ENCODE data around the gene CYTH4. TPM values are rescaled to one million over a fixed set of nuclear protein-coding genes. Genes with fewer than 3 reads are reported as not detected.

Gene CYTH4
- total and polyA plus RNA-seq, 10 of the 15 experiments (the other 5 are each of a cell fraction or from before 2014, with no cell fraction given): 1.5 to 27.3 (median 16.9) TPM

- H3K79me2 ChIP-seq (ENCODE audit: control insufficient read depth, insufficient read depth, low read length): no peaks in the 10 kb centered on the region
- no peak for FAIRE-seq
- intact Hi-C loops (cut with micrococcal nuclease; ENCODE audit: unreplicated experiment): no loop called here
- H4K20me1 ChIP-seq (ENCODE audit: control insufficient read depth, insufficient read depth): no peaks in the 10 kb centered on the region
- no peaks in the 10 kb centered on the region for H3K36me3 ChIP-seq (ENCODE audit: control insufficient read depth in 2 of 2, insufficient read depth in 2 of 2, low read length in 1 of 2)
- DNase-seq (ENCODE audit: low read depth, low spot score): no peak
- no peaks in the 10 kb centered on the region for H3K9me3 ChIP-seq (replicated peaks; ENCODE audit: control insufficient read depth, insufficient read depth, low read length)
- no peak overlapping the region for H3K4me3 ChIP-seq
- no peak overlapping the region for H3K27ac ChIP-seq (ENCODE audit: control insufficient read depth, insufficient read depth)
- SMC1A ChIA-PET (ENCODE audit: uncharacterized antibody, unreplicated experiment): interaction anchor here (0.7 kb wide), 1 partner anchor 246 kb away, joined by 4 read pairs; no protein-coding TSS in a partner anchor
- peaks cover 0 to 5% of the 10 kb centered on the region in 2 experiments; a peak in 2 of 4 replicates for H3K27me3 ChIP-seq (replicated peaks in 1 of 2; ENCODE audit: control insufficient read depth in 2 of 2, insufficient read depth in 2 of 2, low read length in 1 of 2)
- CTCF ChIA-PET: no interaction called here
- H3K4me2 ChIP-seq (ENCODE audit: control insufficient read depth, insufficient read depth): no peak overlapping the region
- H2AFZ ChIP-seq (ENCODE audit: control insufficient read depth, low read depth, low read length): no peak overlapping the region
- no TSS peak for BruUV-seq (replicated peaks)
- RAD21 ChIA-PET (ENCODE audit: unreplicated experiment): no interaction called here
- WGBS (ENCODE audit: insufficient coverage, insufficient replicate concordance, low lambda C conversion rate, missing lambda C conversion rate): 10% methylated on average over 13 of the region's 13 CpGs
- ATAC-seq: no peak
- H3K4me1 ChIP-seq (ENCODE audit: control insufficient read depth, insufficient read depth, low read length): peaks cover 8% of the 10 kb centered on the region
- POLR2A ChIA-PET: interaction anchor here (0.6 kb wide), 1 partner anchor 176 kb away, joined by 5 read pairs; no protein-coding TSS in a partner anchor
- in situ Hi-C loops (cut with MboI): no loop called here
- H3K9ac ChIP-seq (ENCODE audit: control insufficient read depth, insufficient read depth, low read length): no peak overlapping the region
- TF ChIP-seq HSF1 (IDR thresholded peaks at IDR 0.05; ENCODE audit: low read depth, low read length) (no peak), GATAD2B (conservative IDR thresholded peaks at IDR 0.05; ENCODE audit: low read depth) (no peak), BACH1 (IDR thresholded peaks at IDR 0.05; ENCODE audit: borderline replicate concordance) (no peak), YBX1 (IDR thresholded peaks at IDR 0.05) (no peak), ASH2L (IDR thresholded peaks at IDR 0.05; ENCODE audit: borderline replicate concordance, low read depth) (no peak), TCF12 (IDR thresholded peaks at IDR 0.05; ENCODE audit: low read depth, low read length) (no peak), CHD4 (IDR thresholded peaks at IDR 0.05) (no peak), EED (IDR thresholded peaks at IDR 0.05; ENCODE audit: low read depth) (no peak), TAF1 (IDR thresholded peaks at IDR 0.05; ENCODE audit: borderline replicate concordance, low read depth, low read length) (no peak), STAT3 (IDR thresholded peaks at IDR 0.05; ENCODE audit: low read depth, low read length) (no peak), MYC (IDR thresholded peaks at IDR 0.05; ENCODE audit: insufficient read depth, insufficient read length, insufficient replicate concordance, low read length, severe bottlenecking) (no peak), ZNF274 (IDR thresholded peaks at IDR 0.05; ENCODE audit: insufficient read depth, insufficient read length) (no peak), GABPA (IDR thresholded peaks at IDR 0.05; ENCODE audit: low read depth) (no peak), USF2 (IDR thresholded peaks at IDR 0.05; ENCODE audit: borderline replicate concordance, low read depth, low read length) (no peak), ZBTB4 (CRISPR knock-in tag; IDR thresholded peaks at IDR 0.05) (no peak), SIN3A (IDR thresholded peaks at IDR 0.05; ENCODE audit: low read depth, low read length) (no peak), SREBF2 (IDR thresholded peaks at IDR 0.05; ENCODE audit: low read length) (no peak), MTA2 (IDR thresholded peaks at IDR 0.05; ENCODE audit: low read depth) (no peak), MAX (IDR thresholded peaks at IDR 0.05; ENCODE audit: low read depth, low read length) (no peak)
Measured at GRCh38 chr22:37345863-37346504, 63.7 kb downstream of the CYTH4 start.

Data from GM12878 (cell line).